Mammary epithelial cell (primary cell): ENCODE data around the gene PREX1.

ENCODE experiments used
- CTCF ChIP-seq, 2 donors: IDR thresholded peaks in 1 of 2; conservative IDR thresholded peaks in 1 of 2; 2 replicates each; pipeline ENCODE4 v1.5.1; 2011 to 2012; ENCODE audit warnings: inconsistent platforms in 2 of 2, low read length in 2 of 2, mild to moderate bottlenecking in 2 of 2, control low read depth in 1 of 2, low read depth in 1 of 2; ENCODE audit not compliant: insufficient read depth in 1 of 2; ENCODE audit errors: extremely low read depth in 1 of 2
- EZH2 ChIP-seq: IDR thresholded peaks from 2 replicates; pipeline ENCODE4 v1.6.1; 2012; ENCODE audit warnings: low read length, inconsistent platforms, borderline replicate concordance

- no peak for TF ChIP-seq EZH2
- TF ChIP-seq CTCF (conservative IDR thresholded peaks at IDR 0.05 in 1 of 2, IDR thresholded peaks at IDR 0.05 in 1 of 2; ENCODE audit: extremely low read depth in 1 of 2, insufficient read depth in 1 of 2, low read depth in 1 of 2, low read length in 2 of 2) = no peak
Observed at GRCh38 chr20:48749437-48749836, 78.4 kb downstream of the PREX1 start.
